HEK293 (cell line): ENCODE results near the gene NEUROG2.

Source experiments
- CTCF ChIA-PET: fragments of 350-600 bp; formaldehyde crosslinking; extraction: SDS; loops from one replicate; lab custom pipeline; 2021; ENCODE audit warnings: antibody characterized with exemption; lab: Yijun Ruan, JAX
- POLR2A ChIA-PET: fragments of 300-600 bp; formaldehyde crosslinking; extraction: SDS; loops from one replicate; lab custom pipeline; 2020; ENCODE audit warnings: antibody characterized with exemption, inconsistent platforms; lab: Yijun Ruan, JAX
- H3K27ac ChIP-seq: fragments of 200-500 bp; sonication (Bioruptor generic); 2 replicates; pipeline ENCODE4 v1.5.1; 2014; ENCODE audit warnings: low read depth, low read length, control low read depth, inconsistent platforms; ENCODE audit errors: extremely low read depth
- H3K36me3 ChIP-seq, 2 experiments: fragments of 200-500 bp in 1 of 2; sonication (Bioruptor generic) in 1 of 2; 1 replicate in 1 of 2; 2 replicates in 1 of 2; pipeline ENCODE4 v1.5.1; 2014 to 2017; ENCODE audit warnings: inconsistent platforms in 2 of 2, low read length in 2 of 2; ENCODE audit not compliant: control insufficient read depth in 2 of 2, insufficient read depth in 1 of 2
- H3K4me1 ChIP-seq: fragments of 200-500 bp; sonication (Bioruptor generic); 2 replicates; pipeline ENCODE4 v1.5.1; 2014; ENCODE audit warnings: mild to moderate bottlenecking, low read length, inconsistent platforms; ENCODE audit not compliant: control insufficient read depth, insufficient read depth
- H3K4me3 ChIP-seq: 2 replicates; pipeline ENCODE4 v1.5.1; 2011; ENCODE audit warnings: low read depth, mild to moderate bottlenecking, control low read depth, low read length, moderate library complexity
- H3K9me3 ChIP-seq: fragments of 200-500 bp; sonication (Bioruptor generic); 2 replicates; pipeline ENCODE4 v1.5.1; 2014; ENCODE audit warnings: low read depth, low read length, inconsistent platforms; ENCODE audit not compliant: control insufficient read depth, insufficient read depth
- EGR2 ChIP-seq: fragments of 450-650 bp; formaldehyde crosslinking; IDR thresholded peaks from 2 replicates; pipeline ENCODE4 v1.5.1; 2016; ENCODE audit warnings: low read depth, missing biosample characterization, missing genetic modification characterization
- GLIS2 ChIP-seq: fragments of 450-650 bp; formaldehyde crosslinking; IDR thresholded peaks from 2 replicates; pipeline ENCODE4 v1.5.1; 2016; ENCODE audit warnings: missing biosample characterization, missing genetic modification characterization
- SCRT1 ChIP-seq: fragments of 450-650 bp; formaldehyde crosslinking; IDR thresholded peaks from 2 replicates; pipeline ENCODE4 v1.5.1; 2016; ENCODE audit warnings: missing biosample characterization, missing genetic modification characterization, borderline replicate concordance
- ZBTB48 ChIP-seq: fragments of 450-650 bp; formaldehyde crosslinking; IDR thresholded peaks from 2 replicates; pipeline ENCODE4 v1.5.1; 2016; ENCODE audit warnings: missing biosample characterization, missing genetic modification characterization
- ZBTB7A ChIP-seq: fragments of 450-650 bp; formaldehyde crosslinking; IDR thresholded peaks from 2 replicates; pipeline ENCODE4 v1.5.1; 2016; ENCODE audit warnings: low read depth, missing biosample characterization, missing genetic modification characterization
- ZEB2 ChIP-seq: fragments of 450-650 bp; formaldehyde crosslinking; IDR thresholded peaks from 2 replicates; pipeline ENCODE4 v1.5.1; 2016; ENCODE audit warnings: missing biosample characterization, missing genetic modification characterization
- ZFP41 ChIP-seq: fragments of 450-650 bp; formaldehyde crosslinking; IDR thresholded peaks from 2 replicates; pipeline ENCODE4 v1.5.1; 2016; ENCODE audit warnings: missing biosample characterization, missing genetic modification characterization, borderline replicate concordance
- ZNF114 ChIP-seq: fragments of 450-650 bp; formaldehyde crosslinking; IDR thresholded peaks from 2 replicates; pipeline ENCODE4 v1.5.0; 2017; ENCODE audit warnings: missing biosample characterization, missing genetic modification characterization
- ZNF148 ChIP-seq: fragments of 450-650 bp; formaldehyde crosslinking; IDR thresholded peaks from 2 replicates; pipeline ENCODE4 v1.5.0; 2017; ENCODE audit warnings: missing biosample characterization, missing genetic modification characterization, borderline replicate concordance
- ZNF157 ChIP-seq: fragments of 450-650 bp; formaldehyde crosslinking; IDR thresholded peaks from 2 replicates; pipeline ENCODE4 v1.5.1; 2016; ENCODE audit warnings: missing biosample characterization, missing genetic modification characterization
- ZNF16 ChIP-seq: fragments of 450-650 bp; formaldehyde crosslinking; IDR thresholded peaks from 2 replicates; pipeline ENCODE4 v1.5.1; 2016; ENCODE audit warnings: low read depth, missing biosample characterization, missing genetic modification characterization
- ZNF214 ChIP-seq: fragments of 450-650 bp; formaldehyde crosslinking; IDR thresholded peaks from 2 replicates; pipeline ENCODE4 v1.5.1; 2017; ENCODE audit warnings: missing biosample characterization, mild to moderate bottlenecking, missing genetic modification characterization, borderline replicate concordance
- ZNF292 ChIP-seq: fragments of 450-650 bp; formaldehyde crosslinking; IDR thresholded peaks from 2 replicates; pipeline ENCODE4 v1.5.1; 2016; ENCODE audit warnings: low read depth, missing biosample characterization, missing genetic modification characterization, borderline replicate concordance
- ZNF394 ChIP-seq: fragments of 450-650 bp; formaldehyde crosslinking; IDR thresholded peaks from 2 replicates; pipeline ENCODE4 v1.5.1; 2016; ENCODE audit warnings: missing biosample characterization, missing genetic modification characterization, mild to moderate bottlenecking, moderate library complexity, borderline replicate concordance
- ZNF404 ChIP-seq: fragments of 450-650 bp; formaldehyde crosslinking; IDR thresholded peaks from 2 replicates; pipeline ENCODE4 v1.5.1; 2017; ENCODE audit warnings: missing biosample characterization, missing genetic modification characterization
- ZNF530 ChIP-seq: fragments of 450-650 bp; formaldehyde crosslinking; IDR thresholded peaks from 2 replicates; pipeline ENCODE4 v1.5.1; 2016; ENCODE audit warnings: low read depth, missing biosample characterization, missing genetic modification characterization
- ZNF555 ChIP-seq: fragments of 450-650 bp; formaldehyde crosslinking; conservative IDR thresholded peaks from 2 replicates; pipeline ENCODE4 v1.5.1; 2017; ENCODE audit warnings: missing biosample characterization, mild to moderate bottlenecking, missing genetic modification characterization, inconsistent platforms
- ZNF600 ChIP-seq: fragments of 450-650 bp; formaldehyde crosslinking; IDR thresholded peaks from 2 replicates; pipeline ENCODE4 v1.5.1; 2016; ENCODE audit warnings: missing biosample characterization, missing genetic modification characterization
- ZNF610 ChIP-seq: fragments of 450-650 bp; formaldehyde crosslinking; IDR thresholded peaks from 2 replicates; pipeline ENCODE4 v1.5.1; 2016; ENCODE audit warnings: missing biosample characterization, missing genetic modification characterization, borderline replicate concordance
- ZNF645 ChIP-seq: fragments of 450-650 bp; formaldehyde crosslinking; IDR thresholded peaks from 2 replicates; pipeline ENCODE4; 2016; ENCODE audit warnings: missing biosample characterization, missing genetic modification characterization
- ZNF704 ChIP-seq: fragments of 450-650 bp; formaldehyde crosslinking; IDR thresholded peaks from 2 replicates; pipeline ENCODE4 v1.5.1; 2016; ENCODE audit warnings: missing biosample characterization, missing genetic modification characterization

The NEUROG2 gene

GRCh38 chr4:112513971-112514646, 1.9 kb downstream of the NEUROG2 start (continued):
- no peak for TF ChIP-seq ZNF404 (tag by site-specific recombination)

GRCh38 chr4:112511803-112512118, 4.2 kb downstream of the NEUROG2 start:
- POLR2A ChIA-PET, result no interaction called here
- Histone ChIP-seq H3K9me3 (no peaks in the 10 kb centered on the region), H3K36me3 (no peaks in the 10 kb centered on the region), H3K4me3 (no peak overlapping the region), H3K4me1 (no peaks in the 10 kb centered on the region), H3K27ac (no peak overlapping the region)
- CTCF ChIA-PET, result interaction anchor here (1.5 kb wide), 1 partner anchor 12 kb away, joined by 5 read pairs; no protein-coding TSS in a partner anchor
- no peak for TF ChIP-seq ZNF704
- TF ChIP-seq ZFP41 (tag by site-specific recombination), result no peak
- TF ChIP-seq ZNF148 (tag by site-specific recombination), result no peak
- no peak for TF ChIP-seq GLIS2 (tag by site-specific recombination)
- no peak for TF ChIP-seq ZBTB7A (tag by site-specific recombination)
- no peak for TF ChIP-seq ZNF214
- TF ChIP-seq ZNF600 (tag by site-specific recombination), result no peak

- Histone ChIP-seq H3K4me3 (no peak overlapping the region), H3K36me3 (no peaks in the 10 kb centered on the region)
- no peak for TF ChIP-seq ZNF292 (tag by site-specific recombination)
- no peak for TF ChIP-seq SCRT1 (tag by site-specific recombination)
- no peak for TF ChIP-seq ZNF610 (tag by site-specific recombination)
- TF ChIP-seq ZNF530 (tag by site-specific recombination), result no peak
- TF ChIP-seq ZNF394 (tag by site-specific recombination), result no peak
- TF ChIP-seq ZEB2, result no peak
- TF ChIP-seq ZNF114 (tag by site-specific recombination), result no peak
- no peak for TF ChIP-seq ZNF16 (tag by site-specific recombination)
- no peak for TF ChIP-seq ZBTB48 (tag by site-specific recombination)
- no peak for TF ChIP-seq ZNF555 (tag by site-specific recombination)
- no peak for TF ChIP-seq EGR2 (tag by site-specific recombination)
- no peak for TF ChIP-seq ZNF148 (tag by site-specific recombination)
- no peak for TF ChIP-seq ZNF645 (tag by site-specific recombination)
- TF ChIP-seq ZNF214, result no peak
- TF ChIP-seq ZNF157 (tag by site-specific recombination), result no peak
- TF ChIP-seq, all 188 proteins: peak for 0
- Histone ChIP-seq H3K4me1 (no peaks in the 10 kb centered on the region), H3K9me3 (no peaks in the 10 kb centered on the region), H3K27ac (no peak overlapping the region)
- CTCF ChIA-PET, result no interaction called here
- POLR2A ChIA-PET, result no interaction called here
These were observed 4.7 kb downstream of the NEUROG2 start for GRCh38 chr4:112511093-112511802.
